HepG2 (cell line): ENCODE results near the gene REPIN1. TPM values are rescaled to one million over a fixed set of nuclear protein-coding genes. Genes with fewer than 3 reads are reported as not detected.

ENCODE experiments used
- BCL6 ChIP-seq: IDR thresholded peaks from 2 replicates; pipeline ENCODE4 v1.6.1; 2016; ENCODE audit warnings: missing genetic modification reagents, missing compliant biosample characterization
- CHCHD3 ChIP-seq: sonication (generic); formaldehyde crosslinking; IDR thresholded peaks from 2 replicates; pipeline ENCODE4 v1.8.0; 2022; ENCODE audit warnings: mild to moderate bottlenecking, missing genetic modification reagents, moderate library complexity
- GABPA ChIP-seq, 2 experiments: IDR thresholded peaks; 2 replicates each; pipeline ENCODE4 v1.6.1; 2011 to 2016; ENCODE audit warnings: low read depth in 2 of 2, low read length in 1 of 2, missing biosample characterization in 1 of 2, missing genetic modification characterization in 1 of 2
- MEF2D ChIP-seq: sonication (generic); formaldehyde crosslinking; IDR thresholded peaks from 2 replicates; pipeline ENCODE4 v1.5.1; 2020; ENCODE audit warnings: mild to moderate bottlenecking, missing genetic modification reagents
- PHF21A ChIP-seq: sonication (generic); formaldehyde crosslinking; IDR thresholded peaks from 2 replicates; pipeline ENCODE4 v1.5.0; 2020; ENCODE audit warnings: mild to moderate bottlenecking, missing genetic modification reagents
- PPARG ChIP-seq: conservative IDR thresholded peaks from 2 replicates; pipeline ENCODE4 v1.6.1; 2016; ENCODE audit warnings: missing biosample characterization, missing genetic modification reagents
- RARG ChIP-seq: sonication (generic); formaldehyde crosslinking; IDR thresholded peaks from 2 replicates; pipeline ENCODE4 v1.4.0; 2020; ENCODE audit warnings: low read depth, mild to moderate bottlenecking, missing genetic modification reagents
- SATB2 ChIP-seq: sonication (generic); formaldehyde crosslinking; IDR thresholded peaks from 2 replicates; pipeline ENCODE4 v1.5.0; 2020; ENCODE audit warnings: missing genetic modification reagents
- SNAPC2 ChIP-seq: sonication (generic); formaldehyde crosslinking; IDR thresholded peaks from 2 replicates; pipeline ENCODE4 v1.8.1; 2022; ENCODE audit warnings: mild to moderate bottlenecking, missing genetic modification reagents
- ZNF225 ChIP-seq: sonication (generic); formaldehyde crosslinking; IDR thresholded peaks from 2 replicates; pipeline ENCODE4 v1.4.0; 2020; ENCODE audit warnings: mild to moderate bottlenecking, missing genetic modification reagents
- ZNF367 ChIP-seq: sonication (generic); formaldehyde crosslinking; IDR thresholded peaks from 2 replicates; pipeline ENCODE4 v1.4.0; 2020; ENCODE audit warnings: missing genetic modification reagents, borderline replicate concordance
- ZNF556 ChIP-seq: sonication (generic); formaldehyde crosslinking; IDR thresholded peaks from 2 replicates; pipeline ENCODE4 v1.4.0; 2020; ENCODE audit warnings: mild to moderate bottlenecking, missing genetic modification reagents, borderline replicate concordance
- polyA plus RNA-seq, 8 experiments: library from polyadenylated mRNA; depleted of rRNA in 3 of 8; stranded (reverse) in 7 of 8; unstranded in 1 of 8; fragments of >200 nt; fragmentation: Illumina TruSeq in 4 of 8; extraction: Trizol in 4 of 8; gene quantifications; 2 replicates each; pipeline versions ENCODE4 v1.2.1 to v1.2.3, GENCODE V29; 2011 to 2016; ENCODE audit warnings: low read depth in 4 of 8, missing spikeins in 1 of 8, mixed read lengths in 1 of 8; ENCODE audit not compliant: insufficient read depth in 1 of 8
- total RNA-seq, 5 experiments: library from RNA; depleted of rRNA; stranded (reverse); fragments of >200 nt; fragmentation: Illumina TruSeq; extraction: Trizol; gene quantifications; 2 replicates each; pipeline ENCODE4 v1.2.3, GENCODE V29; 2016; ENCODE audit warnings: low read depth in 1 of 5
- TF ChIP-seq, protein P1 (sequence below): sonication (generic); formaldehyde crosslinking; IDR thresholded peaks from 2 replicates; pipeline ENCODE4 v1.8.1; 2023; ENCODE audit warnings: missing genetic modification reagents, mild to moderate bottlenecking, borderline replicate concordance
- TF ChIP-seq, protein P2 (sequence below): IDR thresholded peaks from 2 replicates; pipeline ENCODE4 v1.6.1; 2012; ENCODE audit warnings: inconsistent platforms
- TF ChIP-seq, protein P3 (sequence below): sonication (generic); formaldehyde crosslinking; IDR thresholded peaks from 2 replicates; pipeline ENCODE4 v1.4.0; 2020; ENCODE audit warnings: missing genetic modification reagents, borderline replicate concordance
- TF ChIP-seq, protein P4 (sequence below): sonication (generic); formaldehyde crosslinking; IDR thresholded peaks from 2 replicates; pipeline ENCODE4 v1.4.0; 2020; ENCODE audit warnings: missing genetic modification reagents, borderline replicate concordance

The REPIN1 gene
- total and polyA plus RNA-seq, 2 of the 13 experiments (the other 11 are each of a cell fraction or from before 2014, with no cell fraction given) = 69.9 to 108 TPM

DNA sequence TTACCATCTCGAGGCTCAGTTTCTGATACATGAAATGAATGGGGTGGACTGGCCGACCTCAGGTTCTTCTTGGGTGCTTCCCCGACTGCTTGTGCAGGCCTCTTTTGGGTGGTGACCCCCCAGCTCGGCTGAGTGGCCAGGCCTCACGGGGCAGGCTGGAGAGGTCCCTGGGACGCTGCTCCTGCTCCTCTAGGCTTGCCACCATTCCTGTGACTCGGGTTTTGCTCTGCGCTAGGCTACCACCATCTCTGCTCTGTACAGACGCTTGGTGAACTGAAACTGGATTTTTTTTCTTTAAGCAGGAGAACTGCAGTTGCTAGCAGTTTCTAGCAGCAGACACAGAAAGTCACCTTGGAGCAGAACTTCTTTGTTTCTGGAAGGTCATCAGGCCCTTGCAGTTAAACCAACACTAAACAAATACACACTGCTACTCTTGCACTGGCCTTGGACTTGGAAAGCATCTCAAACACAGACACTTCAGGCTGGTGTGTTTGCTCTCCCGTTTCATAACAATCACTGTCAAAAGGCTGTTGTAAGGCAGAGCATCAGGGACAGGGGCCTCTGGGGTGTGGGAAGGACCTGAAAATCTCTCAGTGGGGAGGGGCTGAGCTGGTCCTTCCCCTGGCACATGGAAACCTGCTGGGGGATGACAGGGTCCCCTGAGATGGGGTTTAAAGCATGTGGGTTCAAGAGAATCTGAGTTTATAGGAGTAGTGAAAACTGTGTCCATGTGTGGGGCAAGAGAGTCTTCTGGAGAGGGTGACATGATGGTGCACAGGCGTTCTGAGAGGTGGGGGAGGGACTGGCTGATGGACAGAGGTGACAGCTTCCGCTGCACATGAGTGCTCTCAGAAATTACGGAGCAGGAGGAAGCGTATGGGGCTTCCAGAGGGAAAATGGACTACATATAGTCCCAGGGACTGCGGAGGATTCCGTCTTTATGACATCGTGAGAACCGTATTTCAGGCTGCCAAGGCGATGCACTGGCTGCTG, 46.8 kb downstream of the REPIN1 start (continued):
- TF ChIP-seq SNAPC2 (CRISPR knock-in tag) (0 out of 2 replicates have a peak, but pooled peaks have one; percentile 31), SATB2 (no peak), ZNF225 (CRISPR knock-in tag) (0 out of 2 replicates have a peak, but pooled peaks have one; percentile 66), PHF21A (CRISPR knock-in tag) (peak; percentile 87), GABPA (IDR thresholded peaks at IDR 0.05; ENCODE audit: low read depth, low read length) (no peak), GABPA (CRISPR knock-in tag; IDR thresholded peaks at IDR 0.05; ENCODE audit: low read depth) (no peak), ZNF556 (peak; percentile 42; the same call in 1 of the 2 replicates), BCL6 (peak; percentile 98), RARG (CRISPR knock-in tag) (no peak), PPARG (peak; percentile 61), MEF2D (CRISPR knock-in tag) (0 out of 2 replicates have a peak, but pooled peaks have one; percentile 31), CHCHD3 (CRISPR knock-in tag) (no peak), ZNF367 (CRISPR knock-in tag) (no peak)
- TF ChIP-seq, protein P1, sequence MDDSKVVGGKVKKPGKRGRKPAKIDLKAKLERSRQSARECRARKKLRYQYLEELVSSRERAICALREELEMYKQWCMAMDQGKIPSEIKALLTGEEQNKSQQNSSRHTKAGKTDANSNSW (CRISPR knock-in tag) = no peak
- TF ChIP-seq, protein P2, sequence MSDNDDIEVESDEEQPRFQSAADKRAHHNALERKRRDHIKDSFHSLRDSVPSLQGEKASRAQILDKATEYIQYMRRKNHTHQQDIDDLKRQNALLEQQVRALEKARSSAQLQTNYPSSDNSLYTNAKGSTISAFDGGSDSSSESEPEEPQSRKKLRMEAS = peak; percentile 65
- TF ChIP-seq, protein P3, sequence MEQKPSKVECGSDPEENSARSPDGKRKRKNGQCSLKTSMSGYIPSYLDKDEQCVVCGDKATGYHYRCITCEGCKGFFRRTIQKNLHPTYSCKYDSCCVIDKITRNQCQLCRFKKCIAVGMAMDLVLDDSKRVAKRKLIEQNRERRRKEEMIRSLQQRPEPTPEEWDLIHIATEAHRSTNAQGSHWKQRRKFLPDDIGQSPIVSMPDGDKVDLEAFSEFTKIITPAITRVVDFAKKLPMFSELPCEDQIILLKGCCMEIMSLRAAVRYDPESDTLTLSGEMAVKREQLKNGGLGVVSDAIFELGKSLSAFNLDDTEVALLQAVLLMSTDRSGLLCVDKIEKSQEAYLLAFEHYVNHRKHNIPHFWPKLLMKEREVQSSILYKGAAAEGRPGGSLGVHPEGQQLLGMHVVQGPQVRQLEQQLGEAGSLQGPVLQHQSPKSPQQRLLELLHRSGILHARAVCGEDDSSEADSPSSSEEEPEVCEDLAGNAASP (CRISPR knock-in tag) = peak; percentile 92
- TF ChIP-seq, protein P4, sequence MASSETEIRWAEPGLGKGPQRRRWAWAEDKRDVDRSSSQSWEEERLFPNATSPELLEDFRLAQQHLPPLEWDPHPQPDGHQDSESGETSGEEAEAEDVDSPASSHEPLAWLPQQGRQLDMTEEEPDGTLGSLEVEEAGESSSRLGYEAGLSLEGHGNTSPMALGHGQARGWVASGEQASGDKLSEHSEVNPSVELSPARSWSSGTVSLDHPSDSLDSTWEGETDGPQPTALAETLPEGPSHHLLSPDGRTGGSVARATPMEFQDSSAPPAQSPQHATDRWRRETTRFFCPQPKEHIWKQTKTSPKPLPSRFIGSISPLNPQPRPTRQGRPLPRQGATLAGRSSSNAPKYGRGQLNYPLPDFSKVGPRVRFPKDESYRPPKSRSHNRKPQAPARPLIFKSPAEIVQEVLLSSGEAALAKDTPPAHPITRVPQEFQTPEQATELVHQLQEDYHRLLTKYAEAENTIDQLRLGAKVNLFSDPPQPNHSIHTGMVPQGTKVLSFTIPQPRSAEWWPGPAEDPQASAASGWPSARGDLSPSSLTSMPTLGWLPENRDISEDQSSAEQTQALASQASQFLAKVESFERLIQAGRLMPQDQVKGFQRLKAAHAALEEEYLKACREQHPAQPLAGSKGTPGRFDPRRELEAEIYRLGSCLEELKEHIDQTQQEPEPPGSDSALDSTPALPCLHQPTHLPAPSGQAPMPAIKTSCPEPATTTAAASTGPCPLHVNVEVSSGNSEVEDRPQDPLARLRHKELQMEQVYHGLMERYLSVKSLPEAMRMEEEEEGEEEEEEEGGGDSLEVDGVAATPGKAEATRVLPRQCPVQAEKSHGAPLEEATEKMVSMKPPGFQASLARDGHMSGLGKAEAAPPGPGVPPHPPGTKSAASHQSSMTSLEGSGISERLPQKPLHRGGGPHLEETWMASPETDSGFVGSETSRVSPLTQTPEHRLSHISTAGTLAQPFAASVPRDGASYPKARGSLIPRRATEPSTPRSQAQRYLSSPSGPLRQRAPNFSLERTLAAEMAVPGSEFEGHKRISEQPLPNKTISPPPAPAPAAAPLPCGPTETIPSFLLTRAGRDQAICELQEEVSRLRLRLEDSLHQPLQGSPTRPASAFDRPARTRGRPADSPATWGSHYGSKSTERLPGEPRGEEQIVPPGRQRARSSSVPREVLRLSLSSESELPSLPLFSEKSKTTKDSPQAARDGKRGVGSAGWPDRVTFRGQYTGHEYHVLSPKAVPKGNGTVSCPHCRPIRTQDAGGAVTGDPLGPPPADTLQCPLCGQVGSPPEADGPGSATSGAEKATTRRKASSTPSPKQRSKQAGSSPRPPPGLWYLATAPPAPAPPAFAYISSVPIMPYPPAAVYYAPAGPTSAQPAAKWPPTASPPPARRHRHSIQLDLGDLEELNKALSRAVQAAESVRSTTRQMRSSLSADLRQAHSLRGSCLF (CRISPR knock-in tag) = no peak
